H9 (cell line): ENCODE data around the gene ADAMTS13. TPM values are rescaled to one million over a fixed set of nuclear protein-coding genes. Genes with fewer than 3 reads are reported as not detected.

ENCODE experiments used
- DNase-seq: peaks from one replicate; pipeline ENCODE4 v3.0.0-alpha.2; 2017
- H2AFZ ChIP-seq: one replicate; pipeline ENCODE4 v1.6.1; 2013; ENCODE audit warnings: mild to moderate bottlenecking, low read length, control low read depth, moderate library complexity
- H2AK5ac ChIP-seq: 2 replicates; pipeline ENCODE4 v1.6.1; 2013; ENCODE audit warnings: low read length, control low read depth, mixed read lengths; ENCODE audit not compliant: insufficient read length
- H2BK120ac ChIP-seq: one replicate; pipeline ENCODE4 v1.6.1; 2013; ENCODE audit warnings: low read depth, mild to moderate bottlenecking, low read length, control low read depth, inconsistent platforms; ENCODE audit not compliant: poor library complexity, severe bottlenecking
- H2BK12ac ChIP-seq: 2 replicates; pipeline ENCODE4 v1.6.1; 2013; ENCODE audit warnings: low read length, control low read depth, mixed read lengths, low read depth; ENCODE audit not compliant: insufficient read length
- H2BK15ac ChIP-seq: 2 replicates; pipeline ENCODE4 v1.6.1; 2013; ENCODE audit warnings: low read depth, low read length, control low read depth
- H2BK20ac ChIP-seq: one replicate; pipeline ENCODE4 v1.6.1; 2013; ENCODE audit warnings: low read depth, mild to moderate bottlenecking, low read length, control low read depth, inconsistent platforms; ENCODE audit not compliant: poor library complexity, severe bottlenecking
- H2BK5ac ChIP-seq: 2 replicates; pipeline ENCODE4 v1.6.1; 2013; ENCODE audit warnings: low read length, control low read depth, mixed read lengths; ENCODE audit not compliant: insufficient read length
- H3K14ac ChIP-seq: 2 replicates; pipeline ENCODE4 v1.6.1; 2013; ENCODE audit warnings: low read length, control low read depth; ENCODE audit not compliant: insufficient read depth
- H3K18ac ChIP-seq: 2 replicates; pipeline ENCODE4 v1.6.1; 2013; ENCODE audit warnings: low read depth, mild to moderate bottlenecking, mixed read lengths, low read length, control low read depth; ENCODE audit not compliant: insufficient read length
- H3K23ac ChIP-seq: 2 replicates; pipeline ENCODE4 v1.6.1; 2013; ENCODE audit warnings: low read length, control low read depth, mixed read lengths, low read depth; ENCODE audit not compliant: insufficient read length
- H3K23me2 ChIP-seq: 2 replicates; pipeline ENCODE4 v1.6.1; 2013; ENCODE audit warnings: low read depth, mild to moderate bottlenecking, mixed read lengths, low read length, control low read depth; ENCODE audit not compliant: insufficient read length, poor library complexity, severe bottlenecking
- H3K27ac ChIP-seq: 2 replicates; pipeline ENCODE4 v1.5.1; 2013; ENCODE audit warnings: low read length, control low read depth, mixed read lengths, low read depth; ENCODE audit not compliant: insufficient read length
- H3K27me3 ChIP-seq: 2 replicates; pipeline ENCODE4 v1.6.1; 2013; ENCODE audit warnings: low read length, control low read depth, inconsistent platforms; ENCODE audit not compliant: insufficient read depth
- H3K4ac ChIP-seq: 2 replicates; pipeline ENCODE4 v1.6.1; 2013; ENCODE audit warnings: low read depth, mild to moderate bottlenecking, control low read depth, inconsistent platforms, low read length, moderate library complexity
- H3K4me1 ChIP-seq: 2 replicates; pipeline ENCODE4 v1.6.1; 2013; ENCODE audit warnings: low read length, control low read depth, inconsistent platforms; ENCODE audit not compliant: insufficient read depth
- H3K4me2 ChIP-seq: 2 replicates; pipeline ENCODE4 v1.6.1; 2013; ENCODE audit warnings: low read length, control low read depth, mixed read lengths; ENCODE audit not compliant: insufficient read length, insufficient read depth
- H3K56ac ChIP-seq: 2 replicates; pipeline ENCODE4 v1.6.1; 2013; ENCODE audit warnings: low read depth, mild to moderate bottlenecking, mixed read lengths, low read length, control low read depth; ENCODE audit not compliant: insufficient read length
- H3K79me1 ChIP-seq: 2 replicates; pipeline ENCODE4 v1.6.1; 2013; ENCODE audit warnings: low read depth, mild to moderate bottlenecking, moderate library complexity, low read length, control low read depth, inconsistent platforms; ENCODE audit not compliant: insufficient read depth, poor library complexity, severe bottlenecking
- H3K79me2 ChIP-seq: 2 replicates; pipeline ENCODE4 v1.6.1; 2013; ENCODE audit warnings: low read length, control low read depth, inconsistent platforms; ENCODE audit not compliant: insufficient read depth
- H3K9ac ChIP-seq: 2 replicates; pipeline ENCODE4 v1.6.1; 2013; ENCODE audit warnings: low read length, control low read depth, mixed read lengths; ENCODE audit not compliant: insufficient read length; ENCODE audit errors: extremely low read depth
- H3K9me3 ChIP-seq: one replicate; pipeline ENCODE4 v1.6.1; 2013; ENCODE audit warnings: low read depth, low read length, inconsistent platforms; ENCODE audit not compliant: control insufficient read depth
- H3T11ph ChIP-seq: one replicate; pipeline ENCODE4 v1.6.1; 2013; ENCODE audit warnings: mild to moderate bottlenecking, low read length, control low read depth, inconsistent platforms
- H4K20me1 ChIP-seq: one replicate; pipeline ENCODE4 v1.6.1; 2013; ENCODE audit not compliant: control insufficient read depth, insufficient read length, insufficient read depth
- H4K5ac ChIP-seq: 2 replicates; pipeline ENCODE4 v1.6.1; 2013; ENCODE audit warnings: low read depth, mild to moderate bottlenecking, mixed read lengths, low read length, control low read depth; ENCODE audit not compliant: insufficient read length
- H4K8ac ChIP-seq: replicated peaks from 2 replicates; pipeline ENCODE4 v1.6.1; 2013; ENCODE audit warnings: low read length, control low read depth, mixed read lengths, low read depth; ENCODE audit not compliant: insufficient read length
- H4K91ac ChIP-seq: 2 replicates; pipeline ENCODE4 v1.6.1; 2013; ENCODE audit warnings: low read depth, mild to moderate bottlenecking, moderate library complexity, mixed read lengths, low read length, control low read depth; ENCODE audit not compliant: insufficient read length
- H3K27ac Mint-ChIP-seq, 3 experiments: 2 replicates in 2 of 3; 3 replicates in 1 of 3; pipeline ENCODE4 v1.8.0; 2020 to 2021; ENCODE audit warnings: mixed read lengths in 3 of 3, mild to moderate bottlenecking in 1 of 3, moderate library complexity in 1 of 3
- H3K27me3 Mint-ChIP-seq: 2 replicates; pipeline ENCODE4 v1.8.0; 2021; ENCODE audit warnings: low read depth, mild to moderate bottlenecking, moderate library complexity, mixed read lengths
- H3K36me3 Mint-ChIP-seq, 3 experiments: 2 replicates in 2 of 3; 3 replicates in 1 of 3; pipeline ENCODE4 v1.8.0; 2020 to 2021; ENCODE audit warnings: low read depth in 3 of 3, mixed read lengths in 3 of 3; ENCODE audit not compliant: insufficient read depth in 1 of 3
- H3K4me1 Mint-ChIP-seq, 2 experiments: 2 replicates each; pipeline ENCODE4 v1.8.0; 2020; ENCODE audit warnings: mixed read lengths in 2 of 2
- H3K4me3 Mint-ChIP-seq, 2 experiments: 2 replicates in 1 of 2; 3 replicates in 1 of 2; pipeline ENCODE4 v1.8.0; 2020 to 2021; ENCODE audit warnings: mild to moderate bottlenecking in 2 of 2, mixed read lengths in 2 of 2, moderate library complexity in 1 of 2
- H3K9me3 Mint-ChIP-seq, 2 experiments: 2 replicates in 1 of 2; 3 replicates in 1 of 2; pipeline ENCODE4 v1.8.0; 2020; ENCODE audit warnings: mild to moderate bottlenecking in 2 of 2, mixed read lengths in 2 of 2, moderate library complexity in 1 of 2
- CTCF ChIP-seq: fragments of 200-600 bp; sonication (generic); conservative IDR thresholded peaks from 3 replicates; pipeline ENCODE4 v1.8.0; 2021; ENCODE audit warnings: antibody characterized with exemption, mild to moderate bottlenecking
- WGBS: extraction: QIAGEN DNeasy Blood & Tissue Kit; methylation state at CpG from one replicate; pipeline ENCODE4 v1.1.7; 2013; ENCODE audit warnings: missing lambda C conversion rate, low lambda C conversion rate, mixed read lengths; ENCODE audit not compliant: insufficient read length; ENCODE audit errors: extremely low coverage; 5-methylcytosine and 5-hydroxymethylcytosine counted together
- total RNA-seq: library from RNA; stranded (reverse); gene quantifications from 2 replicates; pipeline ENCODE4 v1.2.1, GENCODE V29; 2021

ADAMTS13 gene
- total RNA-seq, 1 experiment from 2014 or later, result 8.8 TPM

- Histone ChIP-seq H4K20me1 (no peaks in the 10 kb centered on the region), H3K23ac (no peak overlapping the region), H3K4me2 (no peak overlapping the region), H2BK120ac (no peak overlapping the region), H3T11ph (no peak overlapping the region), H3K27me3 (no peaks in the 10 kb centered on the region), H3K56ac (no peak overlapping the region), H3K14ac (no peak overlapping the region), H2AK5ac (no peak overlapping the region), H3K4me1 (no peaks in the 10 kb centered on the region), H3K79me2 (no peaks in the 10 kb centered on the region), H3K79me1 (no peaks in the 10 kb centered on the region), H3K23me2 (no peaks in the 10 kb centered on the region), H4K8ac (no peak overlapping the region), H2AFZ (no peak overlapping the region), H3K9ac (no peak overlapping the region), H2BK5ac (no peak overlapping the region), H3K9me3 (no peaks in the 10 kb centered on the region), H2BK12ac (no peak overlapping the region), H4K5ac (no peak overlapping the region), H3K18ac (no peak overlapping the region), H3K4ac (no peak overlapping the region), H2BK20ac (no peak overlapping the region), H3K27ac (no peak overlapping the region), H2BK15ac (no peak overlapping the region), H4K91ac (no peak overlapping the region)
- no peak for DNase-seq
- no peak for TF ChIP-seq CTCF
- no peak overlapping the region for H3K4me3 Mint-ChIP-seq
- H3K4me1 Mint-ChIP-seq, result no peaks in the 10 kb centered on the region
- peaks cover 7% of the 10 kb centered on the region for H3K27me3 Mint-ChIP-seq
- no peaks in the 10 kb centered on the region for H3K36me3 Mint-ChIP-seq
- H3K27ac Mint-ChIP-seq, result no peak overlapping the region
- WGBS, result no CpG with 5 or more reads among the region's 24 CpGs
- H3K9me3 Mint-ChIP-seq, result 0 out of 5 replicates have a peak, but pooled peaks cover 0 to 2% of the 10 kb centered on the region in 2 experiments
Observed at GRCh38 chr9:133494636-133495326, 72.6 kb downstream of the ADAMTS13 start.
